Activated naive CD4-positive, alpha-beta T cell treated with anti-CD3 and anti-CD28 coated beads, Interleukin-2, amount 10 ng/mL, durations not matched to agents 5 hours and 36 hours (primary cell): ENCODE data around the gene COX7A1. TPM values are rescaled to one million over a fixed set of nuclear protein-coding genes. Genes with fewer than 3 reads are reported as not detected.

Source experiments
- total RNA-seq, 2 experiments: library from RNA; stranded (reverse); gene quantifications; one replicate each; pipeline ENCODE4 v1.2.3, GENCODE V29; 2021

COX7A1 gene
- not detected for total RNA-seq

DNA sequence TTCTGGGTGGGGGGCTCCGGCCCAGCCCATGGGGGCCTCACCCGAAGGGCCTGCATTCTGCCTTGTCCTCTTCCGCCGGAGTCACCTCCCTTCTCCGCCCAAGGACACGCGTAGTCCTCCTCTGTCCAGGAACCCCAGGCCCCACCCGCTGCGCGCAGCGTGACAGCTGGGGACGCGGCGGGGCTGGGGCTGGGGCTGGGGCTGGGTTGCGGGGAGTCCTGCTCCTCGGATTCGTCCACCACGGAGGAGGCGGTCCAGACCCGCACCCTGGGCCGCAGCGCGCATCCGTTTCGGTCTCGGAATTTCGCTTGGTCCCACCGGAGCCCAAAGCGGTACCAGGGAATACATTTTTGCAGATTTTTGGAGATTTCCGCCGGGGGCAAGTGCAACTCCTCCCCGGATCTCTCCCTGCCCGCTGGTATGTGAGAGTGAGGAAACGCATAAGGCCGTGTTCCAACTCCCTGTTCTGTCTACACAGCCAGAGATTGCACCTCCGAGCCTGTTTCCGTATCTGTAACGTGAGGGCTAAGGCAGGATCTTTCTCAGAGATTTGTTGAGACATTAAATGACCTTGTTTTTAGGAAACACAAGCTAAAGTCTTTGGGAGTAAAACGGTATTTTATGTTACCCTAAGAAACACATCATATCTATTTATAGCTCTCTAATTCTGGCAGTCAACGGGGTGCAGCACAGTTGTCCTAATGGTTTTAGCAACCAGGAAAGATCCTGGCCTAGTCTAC is at the start of gene COX7A1:
Gene COX7A1, minus strand, starts transcription at position 96 of the 740 bp plus-strand sequence. Its CDS starts 40 bp downstream, at position 56.

DNA sequence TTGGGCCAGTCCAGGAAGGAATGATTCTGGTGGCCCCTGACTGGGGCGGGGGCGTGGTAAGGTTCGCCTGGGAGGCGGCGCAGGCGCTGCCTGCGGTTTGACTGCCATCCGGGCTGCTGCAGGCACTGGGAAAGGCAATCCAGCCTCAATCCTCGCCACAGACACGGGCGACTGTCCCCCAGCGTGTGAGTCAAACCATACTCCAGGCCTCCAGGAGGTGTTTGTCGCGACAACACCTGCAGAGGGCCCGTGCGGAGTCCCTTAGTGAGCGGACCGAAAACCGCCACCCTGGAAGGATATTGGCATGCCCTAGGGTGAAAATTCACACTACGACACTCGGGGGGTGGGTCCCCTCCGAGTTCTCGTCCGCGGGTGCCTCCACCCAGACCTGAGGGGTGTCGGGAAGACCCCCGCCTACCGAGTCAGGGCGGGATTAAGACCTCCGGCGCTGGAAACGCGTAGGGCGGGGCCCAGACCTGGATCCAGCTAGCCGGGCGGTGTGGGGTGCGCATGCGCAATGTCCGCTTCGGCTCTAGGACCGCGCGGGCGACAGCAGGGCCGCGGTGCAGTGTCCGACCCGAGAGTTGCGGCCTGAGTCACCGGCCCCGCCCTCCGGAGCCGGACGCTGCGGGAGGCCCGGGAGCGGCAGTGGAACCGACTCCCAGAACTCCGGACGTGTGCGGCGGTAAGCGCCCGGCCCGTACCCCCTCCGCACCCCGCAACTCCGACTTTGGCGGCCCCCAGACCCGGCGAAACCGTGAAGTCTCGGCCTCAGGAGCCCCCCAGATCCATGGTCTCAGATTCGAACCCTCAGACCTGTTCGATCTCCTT is 12.6 kb downstream of the COX7A1 start, which contains the start of gene CAPNS1:
Gene CAPNS1, plus strand, starts transcription at position 594 of the 831 bp plus-strand sequence. CDS start 946 bp downstream, outside the sequence.

DNA sequence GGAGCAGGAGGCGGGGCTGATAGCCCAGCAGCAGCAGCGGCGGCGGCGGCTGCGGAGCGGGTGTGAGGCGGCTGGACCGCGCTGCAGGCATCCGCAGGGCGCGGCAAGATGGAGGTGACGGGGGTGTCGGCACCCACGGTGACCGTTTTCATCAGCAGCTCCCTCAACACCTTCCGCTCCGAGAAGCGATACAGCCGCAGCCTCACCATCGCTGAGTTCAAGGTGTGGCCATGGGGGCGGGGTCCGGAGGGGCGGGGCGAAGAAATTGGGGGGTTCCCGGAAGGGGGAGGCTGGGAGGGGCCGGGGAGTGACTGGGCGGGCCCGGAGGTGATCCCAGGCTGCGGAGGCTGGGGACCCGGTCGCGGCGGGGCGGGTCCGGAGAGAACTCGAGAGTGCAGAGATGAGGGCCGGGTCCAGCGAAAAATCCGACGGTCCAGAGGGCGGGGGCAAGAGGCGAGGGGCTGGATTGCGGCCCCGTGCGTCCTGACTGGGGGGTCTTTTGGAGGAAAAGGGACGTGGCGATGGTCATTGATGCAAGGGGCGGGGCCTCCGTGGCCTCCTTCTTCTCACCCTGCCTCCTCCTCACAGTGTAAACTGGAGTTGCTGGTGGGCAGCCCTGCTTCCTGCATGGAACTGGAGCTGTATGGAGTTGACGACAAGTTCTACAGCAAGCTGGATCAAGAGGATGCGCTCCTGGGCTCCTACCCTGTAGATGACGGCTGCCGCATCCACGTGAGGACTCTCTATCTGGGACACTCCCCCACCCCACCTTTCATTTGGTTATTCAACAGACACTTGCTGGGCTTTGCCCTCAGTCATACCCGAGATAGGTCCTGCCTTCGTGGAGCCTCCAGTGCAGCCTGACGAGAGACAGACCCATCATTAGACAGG is 36.5 kb downstream of the COX7A1 start, which contains the start of gene TBCB:
Gene TBCB, plus strand, starts transcription at position 16 of the 891 bp plus-strand sequence. Its CDS starts 93 bp downstream, at position 109.

DNA sequence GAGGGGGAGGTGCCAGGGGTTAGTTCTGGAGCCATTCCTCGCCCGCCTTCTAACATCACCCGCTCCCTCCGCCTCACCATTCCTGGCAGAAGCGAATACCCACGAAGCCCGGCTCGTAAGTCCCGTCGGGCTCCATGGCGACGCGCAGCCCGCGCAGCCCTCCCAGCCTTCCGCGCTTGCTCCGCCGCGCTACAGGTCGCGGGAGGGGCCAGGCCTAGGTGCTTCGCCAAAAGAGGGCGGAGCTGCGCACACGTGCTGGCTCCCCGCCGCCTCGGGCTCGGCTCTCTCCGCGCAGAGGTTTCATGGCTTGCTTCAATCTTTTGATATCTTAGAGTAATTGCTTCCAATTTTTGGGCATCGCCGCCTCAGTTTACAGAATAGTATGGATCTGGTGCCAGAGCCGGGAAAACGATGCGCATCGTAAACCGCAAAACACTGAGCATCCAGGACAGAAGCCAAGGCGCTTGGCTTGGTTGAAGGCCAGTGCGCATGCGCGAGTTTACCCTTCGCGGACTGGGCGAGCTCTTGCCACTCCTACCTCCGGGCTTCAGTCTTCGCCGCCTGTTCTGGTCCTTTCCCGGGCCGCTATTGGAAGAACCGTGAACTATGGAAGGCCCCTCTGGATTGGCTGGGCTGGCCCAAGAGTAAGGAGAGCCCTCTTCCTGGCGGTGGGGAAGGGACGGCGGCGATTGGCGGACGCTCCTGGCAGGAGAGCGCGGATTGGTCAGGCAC is 37.4 kb downstream of the COX7A1 start, which contains the start of gene POLR2I:
Gene POLR2I, minus strand, starts transcription at position 155 of the 732 bp plus-strand sequence. Its CDS starts 19 bp downstream, at position 136.

DNA sequence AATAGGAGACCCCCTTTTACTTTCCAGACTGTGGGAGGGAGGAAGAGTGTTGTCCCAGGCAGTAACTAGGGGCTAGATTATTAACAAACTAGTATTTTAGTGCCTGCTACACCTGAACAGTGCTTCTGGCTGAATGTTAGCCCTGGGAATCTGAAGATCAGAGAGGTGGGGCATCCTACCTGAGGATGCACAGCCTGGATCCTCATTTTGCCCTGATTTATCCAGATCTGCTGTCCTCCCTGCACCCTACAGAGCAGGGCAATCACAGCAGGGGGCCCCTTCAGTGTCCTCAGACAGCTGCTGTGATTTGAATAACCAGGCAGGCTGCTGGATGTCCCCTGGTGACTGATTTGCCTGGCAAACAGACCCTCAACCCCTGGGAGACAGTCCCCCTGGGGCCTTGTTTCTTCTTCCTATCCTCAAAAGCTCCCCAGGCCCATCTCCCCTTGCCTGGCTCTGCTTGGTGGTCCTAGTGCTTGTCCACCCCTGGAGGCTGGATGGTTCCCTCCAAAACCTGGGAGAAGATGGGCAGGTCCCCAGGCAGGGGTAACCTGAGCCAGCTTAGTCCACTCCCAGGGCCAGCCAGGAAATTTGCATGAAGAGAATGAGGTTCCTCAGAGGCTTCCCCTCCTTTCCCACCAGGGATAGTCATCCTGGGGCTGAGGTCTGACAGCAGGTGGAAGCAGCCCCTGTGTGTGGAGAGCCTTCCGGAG is 41.6 kb downstream of the COX7A1 start, which contains the start of gene OVOL3:
Gene OVOL3, plus strand, starts transcription at position 657 of the 713 bp plus-strand sequence. CDS start 60 bp downstream, outside the sequence.

Other genes starting within 250 kb of the COX7A1 start
- gene HCST, start 249.9 kb downstream of the COX7A1 start, total RNA-seq: 100 to 1,000 TPM; 195 to 204 TPM
- under 1 TPM in 1 of 2 experiments, not detected in 1; 0.43 TPM for gene TYROBP, start 244.2 kb downstream of the COX7A1 start, total RNA-seq
- 10 to 100 TPM; 12.4 to 13.0 TPM for gene LRFN3, start 216.1 kb downstream of the COX7A1 start, total RNA-seq
- gene SDHAF1, start 157.3 kb downstream of the COX7A1 start, total RNA-seq: 10 to 100 TPM; 17.4 to 19.6 TPM
- 1 to 10 TPM; 1.6 to 2.0 TPM for gene SYNE4, start 143.6 kb downstream of the COX7A1 start, total RNA-seq
- gene ALKBH6, start 138.2 kb downstream of the COX7A1 start, total RNA-seq: 10 to 100 TPM; 42.1 to 44.0 TPM
- gene CLIP3, start 119.6 kb downstream of the COX7A1 start, total RNA-seq: 1 to 10 TPM; 1.5 TPM
- 1 to 10 TPM; 5.7 to 6.4 TPM for gene THAP8, start 98.2 kb downstream of the COX7A1 start, total RNA-seq
- gene WDR62, start 97.5 kb downstream of the COX7A1 start, total RNA-seq: 10 to 100 TPM; 23.7 to 26.4 TPM
- not detected for gene OVOL3, start 41.3 kb downstream of the COX7A1 start, total RNA-seq
- 10 to 100 TPM; 48.1 to 48.4 TPM for gene POLR2I, start 37.6 kb downstream of the COX7A1 start, total RNA-seq
- gene TBCB, start 37.0 kb downstream of the COX7A1 start, total RNA-seq: 100 to 1,000 TPM; 164 to 169 TPM
- gene CAPNS1, start 12.4 kb downstream of the COX7A1 start, total RNA-seq: 100 to 1,000 TPM; 423 to 425 TPM
- 1 to 10 TPM; 3.8 to 4.5 TPM for gene ZNF565, start 62.2 kb upstream of the COX7A1 start, total RNA-seq
- gene ZNF146, start 62.7 kb upstream of the COX7A1 start, total RNA-seq: 10 to 100 TPM; 63.6 to 66.9 TPM
- 1 to 10 TPM; 6.6 to 7.6 TPM for gene ZFP14, start 226.8 kb upstream of the COX7A1 start, total RNA-seq